SH-SY5Y (cell line): ENCODE results near the gene NPM3.

Experiments
- GATA2 ChIP-seq: IDR thresholded peaks from 2 replicates; pipeline ENCODE4 v1.6.1; 2011; ENCODE audit warnings: mild to moderate bottlenecking, low read depth, low read length
- GATA3 ChIP-seq: IDR thresholded peaks from 2 replicates; pipeline ENCODE4 v1.6.1; 2011; ENCODE audit warnings: low read depth, mild to moderate bottlenecking, low read length, moderate library complexity

DNA sequence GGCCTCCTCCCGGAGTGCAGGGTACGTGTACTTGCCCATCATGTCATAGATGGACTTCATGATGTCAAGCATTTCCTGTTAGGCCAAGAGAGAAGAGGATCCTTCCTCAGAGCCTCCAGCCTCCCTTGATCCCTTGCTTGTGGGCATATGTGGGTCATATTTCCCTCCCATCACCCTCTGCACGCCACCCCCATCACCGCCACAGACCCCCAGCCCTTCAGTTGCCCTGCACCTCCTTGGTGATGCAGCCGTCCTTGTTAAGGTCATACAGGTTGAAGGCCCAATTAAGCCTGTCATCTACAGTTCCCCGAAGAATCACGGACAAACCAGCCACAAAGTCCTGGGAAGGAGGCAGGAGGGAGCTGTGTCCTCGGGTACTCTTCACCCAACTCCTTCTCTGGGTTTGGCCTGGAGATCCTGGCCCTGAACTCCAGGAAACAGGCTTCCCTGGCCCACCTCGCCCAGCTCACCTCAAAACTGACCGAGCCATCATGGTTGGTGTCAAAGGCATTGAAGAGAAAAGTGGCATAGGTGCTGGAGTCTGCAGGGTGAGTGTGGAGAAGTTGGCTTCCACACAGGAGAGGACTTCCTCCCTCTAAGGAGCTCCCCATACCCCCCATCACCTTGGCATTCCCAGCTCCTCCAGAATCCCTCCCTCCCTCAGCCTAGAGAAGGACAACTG is 44.8 kb upstream of the NPM3 start:
- TF ChIP-seq GATA2 = no peak
- TF ChIP-seq GATA3 = no peak
